Effector CD8-positive, alpha-beta T cell (primary cell): ENCODE measurements around the gene MYEOV.

Experiments used
- DNase-seq: peaks from one replicate; lab custom pipeline; 2025; lab: John Stamatoyannopoulos, UW

Gene MYEOV

GRCh38 chr11:69286374-69287371 lies 7.3 kb upstream of the MYEOV start:
- no peak for DNase-seq

GRCh38 chr11:69287968-69288882 lies 5.7 kb upstream of the MYEOV start:
- no peak for DNase-seq

- DNase-seq, result no peak
Observed at GRCh38 chr11:69288883-69289242, 5.1 kb upstream of the MYEOV start.

- DNase-seq, result no peak
Observed at GRCh38 chr11:69290806-69291205, 3.1 kb upstream of the MYEOV start.

- DNase-seq, result no peak
Observed at GRCh38 chr11:69291459-69292110, 2.4 kb upstream of the MYEOV start.

- peak; percentile 42 for DNase-seq
Observed at GRCh38 chr11:69292221-69292648, 1.7 kb upstream of the MYEOV start.

- DNase-seq, result no peak
Observed at GRCh38 chr11:69293087-69293486, 868 bp upstream of the MYEOV start.

- no peak for DNase-seq
Observed at GRCh38 chr11:69294571-69295078, 670 bp downstream of the MYEOV start.

- no peak for DNase-seq
Observed at GRCh38 chr11:69295079-69295994, 1.4 kb downstream of the MYEOV start.

GRCh38 chr11:69295995-69296889 lies 2.3 kb downstream of the MYEOV start:
- DNase-seq, result no peak

GRCh38 chr11:69296890-69297786 lies 3.2 kb downstream of the MYEOV start:
- peak; percentile 30 for DNase-seq

- DNase-seq, result peak; percentile 30
Observed at GRCh38 chr11:69297787-69298266, 3.9 kb downstream of the MYEOV start.

- no peak for DNase-seq
Observed at GRCh38 chr11:69298267-69299022, 4.5 kb downstream of the MYEOV start.

GRCh38 chr11:69299023-69299461 lies 5.1 kb downstream of the MYEOV start:
- DNase-seq, result no peak

GRCh38 chr11:69299572-69299971 lies 5.6 kb downstream of the MYEOV start:
- no peak for DNase-seq

- DNase-seq, result no peak
Observed at GRCh38 chr11:69300120-69301060, 6.4 kb downstream of the MYEOV start.

- no peak for DNase-seq
Observed at GRCh38 chr11:69301081-69301454, 7.1 kb downstream of the MYEOV start.
